Limb (tissue), 2 donors: ENCODE measurements around the gene CD248.

Experiments used
- DNase-seq, 2 donors: peaks; one replicate each; pipeline ENCODE4 v3.0.0-alpha.2; 2016; ENCODE audit errors: extremely low spot score in 2 of 2

Gene CD248

DNA sequence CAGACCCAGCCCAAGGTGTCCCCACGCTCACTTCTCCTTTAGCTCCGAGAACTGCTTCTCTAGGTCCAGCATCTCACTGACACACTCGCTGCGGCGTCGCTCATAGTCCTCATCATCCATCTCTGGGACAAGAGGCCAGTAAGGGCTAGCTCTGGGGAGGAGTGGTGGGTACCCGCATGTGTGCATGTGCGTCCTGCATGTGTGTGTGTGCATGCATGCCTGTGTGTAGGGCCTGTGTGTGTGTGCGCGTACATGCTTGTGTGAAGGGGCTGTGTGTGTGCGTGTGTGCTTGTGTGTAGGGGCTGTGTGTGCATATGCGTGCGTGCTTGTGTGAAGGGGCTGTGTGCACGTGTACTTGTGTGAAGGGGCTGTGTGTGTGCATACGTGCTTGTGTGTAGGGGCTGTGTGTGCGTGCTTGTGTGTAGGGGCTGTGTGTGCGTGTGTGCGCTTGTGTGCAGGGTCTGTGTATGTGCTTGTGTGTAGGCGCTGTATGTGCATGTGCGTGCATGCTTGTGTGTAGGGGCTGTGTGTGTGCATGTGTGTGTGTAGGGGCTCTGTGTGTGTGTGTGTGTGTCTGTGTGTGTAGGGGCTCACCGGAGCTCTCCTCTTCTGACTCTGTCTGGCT is 24.8 kb upstream of the CD248 start:
- DNase-seq, result no peak

DNA sequence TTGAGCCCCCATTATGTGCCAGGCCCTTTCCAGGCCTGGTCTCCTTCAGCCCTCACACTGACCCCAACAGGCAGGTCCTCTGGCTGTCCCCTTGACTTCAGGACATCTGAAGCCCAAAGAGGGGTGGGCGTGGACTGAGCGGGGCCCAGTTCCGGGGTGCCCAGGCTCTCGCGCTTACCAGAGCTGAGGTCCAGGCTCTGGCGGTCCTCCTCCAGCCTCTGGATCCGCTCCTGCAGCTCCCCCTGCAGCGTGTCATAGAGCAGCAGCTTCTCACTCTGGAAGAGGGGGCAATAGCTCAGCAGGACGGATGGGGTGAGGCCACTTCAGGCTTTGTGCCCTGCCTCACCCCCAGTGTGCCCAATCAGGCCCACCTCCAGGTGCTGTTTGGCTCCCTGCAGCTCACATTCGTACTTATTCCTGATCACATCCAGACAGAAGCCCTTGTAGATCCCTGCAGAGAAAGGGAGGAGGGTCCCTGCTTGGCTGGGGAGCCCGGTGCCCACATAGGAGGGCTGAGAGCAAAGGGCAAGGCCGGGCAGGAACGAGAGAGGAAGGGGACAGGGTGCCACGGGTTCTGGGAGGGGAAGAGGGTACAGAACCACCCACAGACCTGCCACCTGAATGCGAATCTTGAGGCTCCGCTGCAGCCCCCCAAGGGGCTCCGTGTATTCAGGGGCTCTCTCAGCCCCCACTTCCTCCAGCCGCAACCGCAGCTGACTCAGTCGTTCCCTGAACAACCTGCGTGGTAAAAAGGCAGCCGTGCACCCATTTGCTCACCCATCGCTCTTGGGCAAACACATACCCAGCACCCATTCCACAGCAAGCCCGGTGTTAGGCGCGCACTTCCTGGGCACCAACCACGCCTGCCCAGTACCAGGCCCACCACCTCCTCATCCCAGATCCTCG is 24.0 kb upstream of the CD248 start:
- no peak for DNase-seq

DNA sequence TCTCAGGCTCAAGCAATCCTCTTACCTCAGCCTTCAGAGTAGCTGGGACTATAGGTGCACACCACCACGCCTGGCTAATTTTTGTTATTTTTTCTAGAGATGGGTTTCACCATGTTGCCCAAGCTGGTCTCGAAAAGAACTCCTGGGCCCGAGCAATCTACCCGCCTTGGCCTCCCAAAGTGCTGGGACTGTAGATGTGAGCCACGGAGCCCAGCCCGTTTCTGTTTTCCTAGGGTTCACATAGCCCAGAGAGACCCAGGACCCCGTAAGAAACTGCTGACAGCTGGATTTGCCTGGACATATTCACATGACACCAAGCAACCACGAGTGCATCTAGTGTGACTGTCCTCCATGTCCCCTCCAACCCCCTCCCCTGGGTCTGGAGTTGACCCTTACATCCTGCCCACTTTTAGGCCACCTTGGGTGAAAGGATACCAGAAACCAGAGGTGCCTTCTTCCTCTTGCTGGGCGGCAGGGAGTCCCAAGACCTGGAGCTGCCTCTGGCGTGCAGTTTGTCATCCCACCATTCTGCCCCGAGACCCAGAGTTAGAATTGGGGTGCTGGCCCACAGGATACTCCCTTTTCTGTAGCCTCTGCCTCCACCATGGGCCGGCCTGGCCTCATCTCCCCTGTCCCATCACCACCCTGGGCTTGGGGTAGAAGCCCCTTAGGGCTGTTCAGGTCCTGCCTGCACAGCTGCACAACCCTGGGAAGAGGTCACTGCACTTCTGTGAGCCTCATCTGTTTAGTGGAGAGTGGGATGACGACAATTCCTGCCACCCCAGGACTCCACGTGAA is 23.0 kb upstream of the CD248 start:
- no peak for DNase-seq

DNA sequence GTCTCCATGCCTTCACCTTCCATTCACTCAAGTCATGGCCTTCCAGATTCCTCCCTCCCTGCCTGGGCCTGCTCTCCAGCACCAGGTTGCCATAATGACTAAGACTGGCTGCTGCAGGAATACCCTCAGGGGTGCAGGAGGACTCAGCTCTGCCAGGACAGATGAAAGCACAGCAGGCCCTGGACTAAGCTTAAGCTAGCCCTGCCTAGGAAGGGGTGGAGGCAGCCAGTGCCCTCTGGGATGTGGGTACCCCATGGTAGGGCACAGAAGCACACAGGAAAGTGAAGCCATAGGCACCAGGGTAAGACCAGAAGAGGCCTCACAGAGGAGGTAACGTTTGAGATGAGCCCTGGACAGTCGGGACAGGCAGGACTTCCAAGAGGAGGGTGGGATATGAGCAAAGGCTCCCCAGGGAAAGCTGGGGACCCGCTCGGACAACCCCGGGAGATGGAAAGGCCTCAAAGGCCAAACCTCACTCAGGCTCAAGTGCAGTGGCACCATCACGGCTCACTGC is 22.4 kb upstream of the CD248 start:
- no peak for DNase-seq

DNA sequence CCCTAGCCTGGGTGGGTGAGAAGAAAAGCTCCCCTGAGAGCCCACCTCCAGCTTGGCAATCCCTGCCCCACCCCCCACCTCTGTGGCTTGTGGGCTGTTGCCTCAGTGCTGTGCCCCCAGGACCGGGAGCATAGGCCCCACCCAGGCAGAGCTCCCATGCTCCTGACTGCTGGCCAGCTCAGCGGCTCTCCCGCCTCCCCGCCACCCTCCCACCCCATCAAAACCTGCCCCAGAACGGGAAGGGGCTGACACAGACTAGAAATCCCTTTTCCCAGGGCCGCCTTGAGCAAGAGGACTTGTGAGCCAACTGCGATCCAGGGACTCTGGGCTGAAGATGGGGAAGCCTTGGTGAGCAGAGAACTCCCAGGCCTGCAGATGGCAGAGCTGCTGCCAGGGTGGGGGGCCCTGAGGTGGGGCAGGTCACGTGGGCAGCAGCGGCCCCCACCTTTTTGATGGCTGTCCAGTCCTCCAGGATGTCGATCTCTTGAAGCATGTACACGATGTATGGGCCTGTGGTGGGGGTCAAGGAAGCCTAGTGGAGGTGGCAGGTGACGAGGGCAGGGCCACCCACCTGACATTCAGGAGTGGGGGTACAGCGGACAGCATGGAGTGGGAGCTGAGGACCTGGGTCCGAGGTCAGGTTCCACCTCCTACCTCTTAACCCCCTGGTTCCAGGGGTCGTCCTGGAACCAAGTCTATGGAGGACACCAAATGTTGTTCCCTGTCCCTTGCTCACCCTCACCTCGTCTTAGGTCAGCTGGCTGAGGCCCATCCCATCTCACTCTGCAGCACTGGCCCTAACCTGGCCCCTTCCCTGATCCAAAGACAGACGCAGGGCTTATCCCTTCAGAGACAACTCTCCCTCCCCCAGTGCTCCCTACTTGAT is 21.7 kb upstream of the CD248 start:
- no peak for DNase-seq

DNA sequence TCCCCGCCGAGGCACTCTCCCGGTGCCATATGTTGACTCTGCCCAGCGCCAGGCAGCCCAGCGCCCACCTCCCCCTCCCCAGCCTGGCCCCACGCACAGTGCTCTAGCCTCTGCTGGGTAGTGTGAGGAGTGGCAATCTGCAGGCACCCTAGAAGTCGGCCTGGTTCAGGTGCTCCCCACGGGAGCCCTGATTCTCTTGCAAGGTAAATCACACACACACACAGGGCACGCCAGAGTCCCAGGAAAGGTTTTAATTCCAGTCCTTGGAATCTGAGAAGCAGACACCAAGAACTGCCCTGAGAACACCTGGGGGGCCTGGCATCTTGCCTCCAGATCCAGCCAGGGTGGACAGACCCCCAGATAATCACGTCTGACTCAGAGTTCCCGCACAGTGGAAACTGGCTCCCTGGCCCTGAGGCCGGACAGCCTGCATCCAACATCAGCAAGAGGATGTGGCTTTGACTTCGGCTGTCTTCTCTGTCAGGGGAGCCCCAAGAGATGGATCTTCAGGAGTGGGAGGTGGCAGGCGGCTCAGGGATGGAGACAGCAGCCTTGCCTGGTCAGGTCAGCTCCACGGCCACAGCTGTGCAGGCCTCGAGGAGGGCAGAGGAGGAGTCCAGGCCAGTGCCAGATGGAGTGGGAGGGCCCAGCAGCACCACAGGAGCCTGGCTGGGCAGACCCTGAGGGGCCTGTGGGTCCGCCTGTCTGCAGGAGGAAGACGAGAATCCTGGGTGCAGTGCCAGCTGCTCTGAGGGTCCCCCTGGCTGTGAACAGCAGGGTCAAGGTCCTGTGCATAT is 20.5 kb upstream of the CD248 start:
- no peak for DNase-seq

DNA sequence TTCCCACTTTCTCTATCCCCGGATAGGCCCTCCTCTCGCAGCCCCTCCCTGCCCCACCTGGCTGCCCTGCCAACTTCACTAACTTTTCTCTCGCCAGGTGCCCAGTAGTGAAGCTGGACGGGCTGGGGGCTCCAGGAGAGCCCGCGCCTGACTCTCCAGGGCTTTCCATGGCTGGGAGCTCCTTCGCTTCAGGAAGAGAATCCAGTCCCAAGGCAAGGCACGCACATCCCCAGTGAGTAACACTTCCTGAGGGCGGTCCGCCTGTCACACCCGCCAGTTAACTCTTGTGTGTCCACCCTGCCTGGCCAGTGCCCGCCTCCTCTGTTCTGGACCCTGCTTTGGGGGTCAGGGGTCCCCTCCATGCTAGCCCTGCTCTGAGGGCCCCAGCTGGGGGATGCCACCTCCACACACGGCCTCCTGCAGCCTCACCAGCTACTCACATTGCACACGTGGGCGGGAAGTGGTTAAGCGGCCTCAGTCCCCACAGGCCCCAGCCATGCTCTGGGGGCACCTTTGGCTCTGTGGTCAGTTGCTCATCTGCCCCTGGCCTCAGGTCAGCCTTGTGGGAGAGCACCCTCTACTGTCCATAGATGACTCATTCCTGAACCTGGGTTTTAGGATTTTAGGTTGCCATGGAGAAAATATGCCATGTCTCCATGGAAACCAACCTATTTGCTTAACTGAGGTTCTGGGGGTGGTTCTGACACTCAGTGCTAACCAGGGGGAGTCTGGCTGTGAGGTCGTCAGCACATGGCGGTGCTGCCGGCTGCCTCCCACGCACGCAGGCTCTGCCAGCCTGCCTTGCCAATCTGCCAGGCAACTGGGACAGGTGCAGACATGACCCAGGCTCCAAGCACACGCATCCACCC is 19.6 kb upstream of the CD248 start, which contains the start of gene RIN1:
TSS of gene RIN1 (minus strand) at position 201 of the 869 bp plus-strand sequence. CDS start at position 169, 32 bp downstream.
- peak in 1 of 2 donors; percentile 56 for DNase-seq

DNA sequence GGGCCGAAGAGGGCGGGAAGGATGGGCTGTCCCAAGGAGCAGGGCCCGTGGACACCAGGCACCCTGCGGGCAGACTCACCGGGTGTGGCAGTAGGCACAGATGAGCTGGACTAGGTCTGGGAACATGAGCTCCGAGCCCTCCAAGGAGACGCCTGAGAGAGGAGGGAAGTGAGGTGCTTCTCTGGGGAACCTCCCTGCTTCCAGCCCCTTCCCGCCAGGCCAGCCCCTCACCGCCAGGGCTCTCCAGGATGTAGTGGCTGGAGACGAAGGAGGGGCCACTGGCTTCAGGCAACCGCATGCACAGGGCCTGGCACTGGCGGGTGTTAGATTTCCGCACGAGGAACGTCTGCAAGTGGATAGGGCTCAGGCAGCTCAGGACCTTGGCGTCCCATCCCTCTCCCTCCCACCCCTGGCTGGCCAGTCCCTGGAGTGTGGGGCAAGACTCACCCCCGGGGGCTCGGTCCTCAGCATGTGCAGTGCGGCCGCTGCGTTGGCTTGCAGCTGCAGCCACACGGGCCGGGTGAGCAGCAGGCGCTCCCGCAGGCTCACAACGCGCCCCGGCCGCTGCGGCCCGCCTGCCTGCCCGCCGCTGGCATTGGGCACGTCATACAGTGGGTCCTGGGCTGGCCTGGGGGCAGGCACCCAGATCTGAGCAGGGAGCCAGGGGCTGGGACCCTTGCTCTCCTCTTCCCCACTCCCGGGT is 18.8 kb upstream of the CD248 start:
- peak in 1 of 2 donors; percentile 55 for DNase-seq

DNA sequence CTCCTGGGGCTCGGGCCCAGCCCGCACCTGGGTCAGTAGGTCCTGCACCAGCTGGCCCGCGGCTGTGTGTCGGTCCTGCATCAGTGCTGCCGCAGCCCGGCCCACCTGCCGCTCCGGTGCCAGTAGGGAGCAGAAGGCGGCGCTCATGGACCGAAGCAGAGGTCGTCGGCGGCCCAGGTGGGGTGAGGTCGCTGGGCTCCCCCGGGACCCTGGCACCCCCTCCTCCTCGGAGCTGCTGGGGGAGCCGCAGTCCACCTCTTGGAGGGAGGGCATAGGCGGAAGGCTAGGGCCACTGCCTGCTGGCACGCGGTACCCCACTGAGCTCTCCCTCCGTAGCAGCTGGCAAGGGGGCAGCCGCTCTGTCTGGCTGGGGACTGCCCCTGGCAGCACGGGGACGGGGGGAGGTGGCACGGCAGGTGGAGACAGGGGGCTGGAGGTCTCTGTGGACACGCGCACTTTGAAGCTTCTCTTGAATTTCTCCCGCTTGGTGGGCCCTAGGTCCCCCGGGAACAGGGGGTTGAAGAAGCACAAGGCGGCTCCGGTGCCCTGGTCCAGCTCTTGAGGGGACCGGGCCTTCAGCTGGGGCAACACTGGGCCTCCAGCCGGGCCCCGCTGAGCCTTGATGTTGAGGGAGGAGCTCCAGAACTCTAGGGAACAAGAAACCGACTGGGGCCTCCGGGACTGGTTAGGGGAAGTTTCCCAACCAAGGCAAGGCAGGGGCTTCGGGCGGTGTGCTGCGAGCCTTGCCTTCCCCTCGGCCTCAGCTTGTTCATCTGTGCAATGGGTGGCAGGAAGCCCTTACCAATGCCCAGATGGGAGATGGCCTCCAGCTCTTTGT is 18.0 kb upstream of the CD248 start:
- no peak for DNase-seq

DNA sequence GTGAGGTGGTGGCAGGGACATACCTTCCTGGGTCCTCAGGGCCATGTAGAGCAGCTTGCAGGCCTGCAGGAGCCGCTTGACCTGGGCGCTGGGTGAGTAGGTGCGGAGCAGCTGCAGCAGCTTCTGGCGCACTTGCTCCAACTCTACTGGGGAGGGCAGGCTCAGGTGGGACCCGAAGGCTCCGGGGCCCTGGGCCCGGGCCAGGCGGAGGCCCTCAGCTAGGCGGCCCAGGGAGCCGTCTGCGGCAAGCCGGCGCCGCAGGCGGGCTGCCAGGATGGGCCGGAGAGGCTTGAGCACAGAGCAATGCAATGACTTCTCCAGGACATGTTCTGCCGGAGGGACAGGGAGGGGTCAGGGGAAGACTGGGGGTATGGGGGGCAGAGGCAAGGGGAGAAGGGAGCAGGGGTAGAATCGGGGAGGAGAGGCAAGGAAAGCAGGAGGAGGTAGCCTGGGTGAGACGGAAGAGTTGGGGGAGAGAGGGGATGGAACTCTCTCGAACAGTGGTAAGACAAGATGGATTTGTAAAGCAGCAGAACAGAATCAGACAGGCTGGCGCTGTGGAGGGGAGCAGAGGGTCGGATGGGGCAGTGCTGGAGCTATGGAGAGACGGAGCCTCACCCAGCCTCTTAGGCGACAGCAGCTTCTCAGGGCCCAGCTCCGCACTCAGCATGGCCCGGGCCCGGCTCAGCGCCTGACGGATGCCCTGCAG is 17.2 kb upstream of the CD248 start:
- DNase-seq, result peak in 1 of 2 donors; percentile 29

DNA sequence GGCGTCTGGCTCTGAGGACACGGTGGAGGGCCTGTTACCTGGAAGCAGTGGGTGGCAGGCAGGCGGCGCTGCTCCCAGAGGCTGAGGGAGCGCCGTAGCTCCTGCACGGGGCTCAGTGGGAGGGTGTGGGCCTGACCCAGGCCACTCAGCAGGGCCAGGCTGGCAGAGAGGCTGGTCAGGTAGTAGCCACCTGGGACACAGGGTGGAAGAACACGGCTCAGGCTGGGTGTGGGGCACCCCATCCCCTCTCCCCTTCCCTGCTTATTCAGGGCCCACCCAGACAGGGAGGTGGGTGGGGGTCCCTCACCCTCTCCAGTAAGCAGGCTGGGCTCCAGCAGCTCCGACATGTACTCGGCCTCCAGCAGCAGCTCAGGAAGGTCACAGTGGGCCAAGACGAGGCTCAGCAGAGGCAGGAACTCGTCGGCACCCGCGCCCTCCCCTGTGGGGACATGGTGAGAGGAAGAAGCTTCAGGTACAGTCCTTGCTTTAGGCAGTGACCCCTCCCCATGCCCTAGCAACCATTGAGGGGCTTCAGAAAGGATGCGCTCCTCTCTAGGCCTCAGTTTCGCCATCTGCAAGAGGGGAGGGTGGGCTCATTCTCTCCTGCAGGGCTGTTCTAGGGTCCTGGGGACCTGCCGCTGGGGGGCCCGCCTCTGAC is 16.5 kb upstream of the CD248 start:
- peak in 1 of 2 donors; percentile 21 for DNase-seq

DNA sequence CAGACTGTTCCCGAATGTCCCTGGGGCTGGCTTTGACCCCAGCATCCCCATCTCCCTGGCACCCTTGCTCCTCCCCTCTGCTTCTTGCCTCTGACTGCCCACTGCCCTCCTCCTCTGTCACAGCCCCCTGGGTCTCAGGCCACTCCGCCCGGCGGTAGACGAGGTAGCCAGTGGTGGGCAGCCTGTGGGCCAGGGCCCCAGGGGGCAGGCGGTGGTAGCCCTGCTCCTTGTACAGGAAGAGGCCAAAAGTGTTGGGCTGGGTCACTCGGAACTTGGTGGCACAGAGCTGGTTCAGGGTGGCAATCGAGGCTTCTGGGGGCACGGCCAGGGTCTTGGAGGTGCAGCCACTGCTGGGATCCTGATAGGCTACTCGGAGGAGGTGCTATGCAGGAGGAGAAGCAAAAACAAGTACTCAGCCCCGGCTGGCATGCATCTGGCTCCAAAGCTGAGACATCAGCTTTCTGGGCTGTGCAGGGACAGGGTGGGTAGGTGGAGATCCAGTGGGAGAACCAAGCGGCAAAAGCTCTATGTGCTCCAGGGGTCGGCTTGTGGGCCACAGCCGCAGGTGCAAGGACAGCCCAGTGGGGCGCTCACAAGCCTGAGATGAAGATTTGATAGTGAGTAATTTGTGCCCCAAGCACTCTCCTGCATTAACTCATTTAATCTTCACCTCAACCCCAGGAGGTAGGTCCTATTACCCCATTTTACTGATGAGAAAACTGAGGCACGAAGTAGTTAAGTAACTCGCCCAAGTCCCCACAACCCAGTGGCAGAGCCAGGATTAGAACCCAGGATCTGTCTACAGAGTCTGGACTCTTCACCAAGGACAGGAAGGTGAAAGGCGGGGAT is 15.8 kb upstream of the CD248 start:
- no peak for DNase-seq

DNA sequence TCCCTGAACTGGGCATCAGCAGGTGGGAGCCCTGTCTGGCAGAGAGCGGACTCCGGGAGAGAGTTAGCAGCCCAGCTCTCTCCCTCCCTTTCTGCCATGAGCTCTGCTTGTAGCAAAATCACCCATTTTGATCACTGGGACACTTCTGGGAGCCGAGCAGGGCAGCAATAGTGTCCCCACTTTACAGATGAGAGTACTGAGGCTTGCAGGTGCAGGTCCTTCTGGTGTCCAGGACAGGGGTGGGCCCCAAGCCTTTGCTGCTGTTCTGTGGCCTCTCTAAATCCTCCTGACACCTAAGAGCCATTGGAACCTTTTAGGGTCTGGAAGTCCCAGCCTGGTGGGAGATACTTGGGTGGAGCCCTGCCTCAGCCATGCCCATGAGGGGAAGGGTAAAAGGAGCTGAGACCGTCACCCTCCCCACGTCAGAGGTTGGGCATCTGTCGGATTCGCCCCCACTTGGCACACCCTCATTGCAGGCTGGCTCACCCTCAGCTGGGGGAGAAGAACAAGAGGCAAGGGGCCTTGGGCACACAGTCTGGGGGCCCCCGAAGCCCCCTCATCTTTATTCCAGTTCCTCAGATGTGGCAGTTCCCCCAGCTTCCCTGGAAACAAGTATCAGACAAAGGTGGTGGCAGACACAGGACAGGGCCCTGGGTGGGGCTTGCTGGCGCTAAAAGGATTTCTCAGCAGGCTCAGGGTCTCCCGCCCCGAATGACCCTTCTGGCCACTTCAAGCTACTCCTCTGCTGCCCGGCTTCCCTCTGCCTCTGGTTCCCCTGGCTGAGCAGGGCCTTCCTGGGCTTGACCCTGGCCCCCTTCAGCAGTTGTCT is 14.9 kb upstream of the CD248 start:
- peak in 1 of 2 donors; percentile 21 for DNase-seq

DNA sequence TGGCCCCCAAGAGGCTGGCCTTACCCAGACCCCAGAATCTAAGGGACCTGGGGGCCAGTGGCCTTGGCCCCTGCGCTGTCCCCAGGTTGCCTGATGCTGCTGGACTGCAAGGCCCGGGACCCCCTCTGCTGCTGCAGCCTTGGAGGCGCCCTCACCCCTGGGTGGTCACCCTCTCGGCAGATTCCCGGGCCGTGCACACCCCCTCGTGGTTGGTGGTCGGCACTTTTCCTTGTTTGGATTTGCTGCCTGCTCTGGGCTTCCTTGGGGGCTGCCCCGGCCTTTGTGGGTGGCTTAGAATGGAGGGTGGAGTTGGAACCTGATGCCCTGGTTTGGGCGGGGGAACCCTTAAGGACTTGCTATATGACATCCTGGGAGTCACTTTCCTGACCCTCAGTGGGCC is 14.1 kb upstream of the CD248 start:
- DNase-seq, result no peak
